ENCODE results near the gene MIF. TPM values are rescaled to one million over a fixed set of nuclear protein-coding genes. Genes with fewer than 3 reads are reported as not detected.

MIF gene
- 417 to 979 TPM (median 841 TPM) in 5 replicates for total RNA-seq (2022; extraction: Qiagen RNA extraction; ENCODE audit: low read depth)

GRCh38 chr22:23893945-23894709 lies at the start of gene MIF:
TSS of gene MIF (plus strand) at chr22:23894383. CDS start at chr22:23894475, 92 bp downstream.

DNA sequence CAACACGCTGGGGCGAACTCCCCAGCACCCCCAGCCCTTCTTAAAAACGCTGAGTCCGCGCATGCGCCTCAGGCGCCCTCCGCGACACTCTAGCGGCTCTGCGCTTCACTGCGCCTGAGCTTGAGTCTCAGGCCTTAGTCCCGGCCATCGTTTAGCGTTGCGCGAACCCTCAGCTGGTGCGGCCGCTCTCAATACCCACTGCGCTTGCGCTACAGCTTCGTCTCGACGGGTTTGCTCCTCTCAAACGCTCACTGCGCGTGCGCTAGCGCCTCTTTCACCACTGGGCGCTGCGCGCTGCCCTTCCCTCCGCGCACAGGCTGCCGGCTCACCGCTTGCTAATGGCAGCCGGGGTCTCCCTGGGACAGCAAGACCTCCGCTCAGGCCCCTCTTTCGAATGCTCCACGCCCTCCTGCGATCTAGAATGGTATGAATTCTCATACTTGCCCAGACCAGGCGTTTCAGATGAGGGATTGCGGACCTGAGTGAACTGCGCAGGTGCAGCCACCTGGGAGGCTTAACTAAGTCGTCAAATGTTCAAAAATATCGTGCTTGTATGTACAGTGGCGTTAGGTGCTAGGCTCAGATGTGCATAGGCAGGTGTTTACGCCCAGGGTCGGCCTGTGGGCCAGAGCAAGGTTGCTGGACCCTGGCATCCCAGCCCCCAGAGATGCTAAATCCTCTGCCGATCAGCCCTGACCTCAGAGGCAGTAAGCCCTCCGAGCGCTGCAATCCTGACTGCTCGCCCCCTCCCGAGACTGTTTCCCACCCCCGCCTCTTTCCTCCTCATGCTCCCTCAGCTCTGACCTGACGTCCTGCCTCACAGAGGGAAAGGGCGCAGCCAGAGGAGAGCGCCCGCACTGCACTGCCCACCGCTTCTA lies 36.3 kb upstream of the MIF start, which contains the start of gene SLC2A11:
SLC2A11 (plus strand) TSS at position 270 of the 878 bp plus-strand sequence; CDS start at position 395, 125 bp downstream.

Other genes starting within 250 kb of the MIF start
- gene RGL4, start 203.4 kb upstream of the MIF start, total RNA-seq (2022; extraction: Qiagen RNA extraction; ENCODE audit: low read depth) = not detected in 5 replicates
- gene ZNF70, start 143.3 kb upstream of the MIF start, total RNA-seq (2022; extraction: Qiagen RNA extraction; ENCODE audit: low read depth) = 0.93 to 1.2 TPM (median 1.1 TPM) in 5 replicates
- gene VPREB3, start 140.0 kb upstream of the MIF start, total RNA-seq (2022; extraction: Qiagen RNA extraction; ENCODE audit: low read depth) = 0.65 to 1.3 TPM (median 0.76 TPM) in 4 of 5 replicates, not detected in the other
- gene C22orf15, start 131.4 kb upstream of the MIF start, total RNA-seq (2022; extraction: Qiagen RNA extraction; ENCODE audit: low read depth) = not detected in 5 replicates
- gene CHCHD10, start 126.4 kb upstream of the MIF start, total RNA-seq (2022; extraction: Qiagen RNA extraction; ENCODE audit: low read depth) = 90.5 to 192 TPM (median 178 TPM) in 5 replicates
- 0.18 to 0.66 TPM (median 0.32 TPM) in 5 replicates for gene MMP11, start 121.5 kb upstream of the MIF start, total RNA-seq (2022; extraction: Qiagen RNA extraction; ENCODE audit: low read depth)
- 49.8 to 59.1 TPM (median 54.2 TPM) in 5 replicates for gene SMARCB1, start 107.4 kb upstream of the MIF start, total RNA-seq (2022; extraction: Qiagen RNA extraction; ENCODE audit: low read depth)
- gene DERL3, start 55.4 kb upstream of the MIF start, total RNA-seq (2022; extraction: Qiagen RNA extraction; ENCODE audit: low read depth) = 0.31 to 0.68 TPM (median 0.65 TPM) in 5 replicates
- gene SLC2A11, start 36.5 kb upstream of the MIF start, total RNA-seq (2022; extraction: Qiagen RNA extraction; ENCODE audit: low read depth) = 7.2 to 11.0 TPM (median 9.2 TPM) in 5 replicates
- gene GSTT2B, start 66.8 kb downstream of the MIF start, total RNA-seq (2022; extraction: Qiagen RNA extraction; ENCODE audit: low read depth) = 0.21 to 0.40 TPM (median 0.21 TPM) in 3 of 5 replicates, not detected in the others
- 1.5 to 2.4 TPM (median 1.7 TPM) in 5 replicates for gene DDTL, start 72.5 kb downstream of the MIF start, total RNA-seq (2022; extraction: Qiagen RNA extraction; ENCODE audit: low read depth)
- gene DDT, start 80.1 kb downstream of the MIF start, total RNA-seq (2022; extraction: Qiagen RNA extraction; ENCODE audit: low read depth) = 84.5 to 162 TPM (median 148 TPM) in 5 replicates
- not detected in 5 replicates for gene GSTT2, start 85.8 kb downstream of the MIF start, total RNA-seq (2022; extraction: Qiagen RNA extraction; ENCODE audit: low read depth)
- gene GSTT4, start 111.1 kb downstream of the MIF start, total RNA-seq (2022; extraction: Qiagen RNA extraction; ENCODE audit: low read depth) = not detected in 5 replicates
- gene CABIN1, start 116.9 kb downstream of the MIF start, total RNA-seq (2022; extraction: Qiagen RNA extraction; ENCODE audit: low read depth) = 13.7 to 34.5 TPM (median 27.5 TPM) in 5 replicates